Stimulated activated memory B cell treated with anti-CD40 and anti-IgM and Interleukin-4, amounts not matched to agents 10 μg/mL and 1 μg/mL and 100 μg/mL, for 72 hours (primary cell): ENCODE measurements around the gene CNGA3.
"Not testable (repeated sequence)": the region's sequence is repeated elsewhere in the genome, so short reads cannot be mapped to it uniquely, and the experiment has no call there.

Experiments used
- ATAC-seq: fragments of 150-1000 bp; cut with Tn5 transposase; 2 replicates; pipeline ENCODE4 v1.10.0; 2021
- H3K27ac Mint-ChIP-seq: one replicate; pipeline ENCODE4 v1.8.0; 2022; ENCODE audit warnings: mild to moderate bottlenecking, mixed read lengths
- H3K27me3 Mint-ChIP-seq: one replicate; pipeline ENCODE4 v1.8.0; 2022; ENCODE audit warnings: mixed read lengths
- H3K36me3 Mint-ChIP-seq: one replicate; pipeline ENCODE4 v1.8.0; 2022; ENCODE audit warnings: mixed read lengths
- H3K4me1 Mint-ChIP-seq: one replicate; pipeline ENCODE4 v1.8.0; 2022; ENCODE audit warnings: mixed read lengths
- H3K4me3 Mint-ChIP-seq: one replicate; pipeline ENCODE4 v1.8.0; 2022; ENCODE audit warnings: mild to moderate bottlenecking, moderate library complexity, mixed read lengths
- H3K9me3 Mint-ChIP-seq: one replicate; pipeline ENCODE4 v1.8.0; 2022; ENCODE audit warnings: mixed read lengths

CNGA3 gene

GRCh38 chr2:98419977-98420725 is 73.9 kb downstream of the CNGA3 start:
- Mint-ChIP-seq H3K36me3 (peaks cover 14% of the 10 kb centered on the region), H3K4me3 (no peak overlapping the region), H3K27me3 (no peaks in the 10 kb centered on the region), H3K4me1 (no peaks in the 10 kb centered on the region), H3K27ac (no peak overlapping the region), H3K9me3 (peaks cover 14% of the 10 kb centered on the region)
- ATAC-seq = no peak

- Mint-ChIP-seq H3K4me3 (no peak overlapping the region), H3K4me1 (no peaks in the 10 kb centered on the region), H3K9me3 (peaks cover 14% of the 10 kb centered on the region), H3K27ac (no peak overlapping the region), H3K27me3 (no peaks in the 10 kb centered on the region), H3K36me3 (peaks cover 14% of the 10 kb centered on the region)
- no peak for ATAC-seq
These were observed 76.2 kb downstream of the CNGA3 start for GRCh38 chr2:98422449-98422848.

- Mint-ChIP-seq H3K27me3 (no peaks in the 10 kb centered on the region), H3K4me3 (no peak overlapping the region), H3K36me3 (peaks cover 13% of the 10 kb centered on the region), H3K4me1 (no peaks in the 10 kb centered on the region), H3K9me3 (peaks cover 9% of the 10 kb centered on the region), H3K27ac (no peak overlapping the region)
- ATAC-seq = no peak
These were observed 80.5 kb downstream of the CNGA3 start for GRCh38 chr2:98426771-98427170.

GRCh38 chr2:98432145-98432544 is 85.9 kb downstream of the CNGA3 start:
- Mint-ChIP-seq H3K9me3 (peaks cover 5% of the 10 kb centered on the region), H3K27me3 (peaks cover 8% of the 10 kb centered on the region), H3K36me3 (peaks cover 5% of the 10 kb centered on the region), H3K27ac (no peak overlapping the region), H3K4me3 (no peak overlapping the region), H3K4me1 (peaks cover 7% of the 10 kb centered on the region)
- no peak for ATAC-seq

- Mint-ChIP-seq H3K4me3 (no peak overlapping the region), H3K27me3 (peaks cover 8% of the 10 kb centered on the region), H3K4me1 (peaks cover 7% of the 10 kb centered on the region), H3K36me3 (peaks cover 5% of the 10 kb centered on the region), H3K9me3 (peaks cover 5% of the 10 kb centered on the region), H3K27ac (no peak overlapping the region)
- peak; percentile 41 for ATAC-seq
These were observed 87.2 kb downstream of the CNGA3 start for GRCh38 chr2:98433363-98433964.

- Mint-ChIP-seq H3K4me1 (peaks cover 7% of the 10 kb centered on the region), H3K36me3 (peaks cover 5% of the 10 kb centered on the region), H3K9me3 (peaks cover 15% of the 10 kb centered on the region), H3K27me3 (peaks cover 8% of the 10 kb centered on the region), H3K27ac (no peak overlapping the region), H3K4me3 (no peak overlapping the region)
- ATAC-seq = no peak
These were observed 88.2 kb downstream of the CNGA3 start for GRCh38 chr2:98434492-98434891.

- H3K36me3 Mint-ChIP-seq, H3K27me3 Mint-ChIP-seq, H3K4me3 Mint-ChIP-seq, ATAC-seq, H3K27ac Mint-ChIP-seq, H3K4me1 Mint-ChIP-seq: not testable (repeated sequence)
- peaks cover 23% of the 10 kb centered on the region for H3K9me3 Mint-ChIP-seq
These were observed 89.4 kb downstream of the CNGA3 start for GRCh38 chr2:98435670-98436069.

GRCh38 chr2:98436734-98437133 is 90.5 kb downstream of the CNGA3 start:
- H3K9me3 Mint-ChIP-seq = peaks cover 23% of the 10 kb centered on the region
- peaks cover 11% of the 10 kb centered on the region for H3K4me1 Mint-ChIP-seq
- peaks cover 5% of the 10 kb centered on the region for H3K36me3 Mint-ChIP-seq
- no peak for ATAC-seq
- no peak overlapping the region for H3K27ac Mint-ChIP-seq
- peaks cover 8% of the 10 kb centered on the region for H3K27me3 Mint-ChIP-seq
- H3K4me3 Mint-ChIP-seq = no peak overlapping the region

GRCh38 chr2:98438190-98439133 is 92.2 kb downstream of the CNGA3 start:
- peak; percentile 61 for ATAC-seq
- no peak overlapping the region for H3K4me3 Mint-ChIP-seq
- H3K9me3 Mint-ChIP-seq = peaks cover 19% of the 10 kb centered on the region
- H3K4me1 Mint-ChIP-seq = peaks cover 6% of the 10 kb centered on the region
- H3K27me3 Mint-ChIP-seq = peaks cover 8% of the 10 kb centered on the region
- H3K27ac Mint-ChIP-seq = no peak overlapping the region
- no peaks in the 10 kb centered on the region for H3K36me3 Mint-ChIP-seq

- Mint-ChIP-seq H3K27ac (no peak overlapping the region), H3K36me3 (no peaks in the 10 kb centered on the region), H3K4me3 (no peak overlapping the region), H3K9me3 (peaks cover 18% of the 10 kb centered on the region), H3K27me3 (peaks cover under 1% of the 10 kb centered on the region), H3K4me1 (peaks cover 27% of the 10 kb centered on the region)
- ATAC-seq = no peak
These were observed 95.6 kb downstream of the CNGA3 start for GRCh38 chr2:98441706-98442450.

GRCh38 chr2:98442488-98442887 is 96.2 kb downstream of the CNGA3 start:
- H3K4me3 Mint-ChIP-seq = no peak overlapping the region

GRCh38 chr2:98444436-98445176 is 98.3 kb downstream of the CNGA3 start, which contains the start of gene INPP4A:
INPP4A (plus strand) TSS chr2:98444858; CDS start chr2:98520049, 75,191 bp downstream.
- peak within 1 kb of the TSS; percentile 90 for H3K4me3 Mint-ChIP-seq
- ATAC-seq = peak; percentile 97
- H3K36me3 Mint-ChIP-seq = no peaks in the 10 kb centered on the region
- H3K4me1 Mint-ChIP-seq = peaks cover 28% of the 10 kb centered on the region
- H3K27ac Mint-ChIP-seq = peak within 1 kb of the TSS; percentile 89
- peaks cover 7% of the 10 kb centered on the region for H3K9me3 Mint-ChIP-seq
- no peaks in the 10 kb centered on the region for H3K27me3 Mint-ChIP-seq

More at GRCh38 chr2:98442488-98442887, 96.2 kb downstream of the CNGA3 start:
- Mint-ChIP-seq H3K36me3 (no peaks in the 10 kb centered on the region), H3K9me3 (peaks cover 18% of the 10 kb centered on the region), H3K4me1 (peaks cover 28% of the 10 kb centered on the region), H3K27ac (no peak overlapping the region), H3K27me3 (no peaks in the 10 kb centered on the region)
- ATAC-seq = no peak

- Mint-ChIP-seq H3K9me3 (peaks cover 2% of the 10 kb centered on the region), H3K27ac (peak overlapping the region; percentile 89), H3K27me3 (no peaks in the 10 kb centered on the region), H3K36me3 (no peaks in the 10 kb centered on the region), H3K4me1 (peaks cover 28% of the 10 kb centered on the region), H3K4me3 (peak overlapping the region; percentile 90)
- peak; percentile 72 for ATAC-seq
These were observed 99.0 kb downstream of the CNGA3 start for GRCh38 chr2:98445177-98445682.
